HEK293 (cell line): ENCODE measurements around the gene HPD.
"Not testable (repeated sequence)": the region's sequence is repeated elsewhere in the genome, so short reads cannot be mapped to it uniquely, and the experiment has no call there.

Experiments
- CTCF ChIA-PET: fragments of 350-600 bp; formaldehyde crosslinking; extraction: SDS; loops from one replicate; lab custom pipeline; 2021; ENCODE audit warnings: antibody characterized with exemption; lab: Yijun Ruan, JAX
- POLR2A ChIA-PET: fragments of 300-600 bp; formaldehyde crosslinking; extraction: SDS; loops from one replicate; lab custom pipeline; 2020; ENCODE audit warnings: antibody characterized with exemption, inconsistent platforms; lab: Yijun Ruan, JAX
- H3K27ac ChIP-seq: fragments of 200-500 bp; sonication (Bioruptor generic); 2 replicates; pipeline ENCODE4 v1.5.1; 2014; ENCODE audit warnings: low read depth, low read length, control low read depth, inconsistent platforms; ENCODE audit errors: extremely low read depth
- H3K36me3 ChIP-seq, 2 experiments: fragments of 200-500 bp in 1 of 2; sonication (Bioruptor generic) in 1 of 2; 1 replicate in 1 of 2; 2 replicates in 1 of 2; pipeline ENCODE4 v1.5.1; 2014 to 2017; ENCODE audit warnings: inconsistent platforms in 2 of 2, low read length in 2 of 2; ENCODE audit not compliant: control insufficient read depth in 2 of 2, insufficient read depth in 1 of 2
- H3K4me1 ChIP-seq: fragments of 200-500 bp; sonication (Bioruptor generic); 2 replicates; pipeline ENCODE4 v1.5.1; 2014; ENCODE audit warnings: mild to moderate bottlenecking, low read length, inconsistent platforms; ENCODE audit not compliant: control insufficient read depth, insufficient read depth
- H3K4me3 ChIP-seq: 2 replicates; pipeline ENCODE4 v1.5.1; 2011; ENCODE audit warnings: low read depth, mild to moderate bottlenecking, control low read depth, low read length, moderate library complexity
- H3K9me3 ChIP-seq: fragments of 200-500 bp; sonication (Bioruptor generic); 2 replicates; pipeline ENCODE4 v1.5.1; 2014; ENCODE audit warnings: low read depth, low read length, inconsistent platforms; ENCODE audit not compliant: control insufficient read depth, insufficient read depth
- BCL11B ChIP-seq: fragments of 450-650 bp; formaldehyde crosslinking; IDR thresholded peaks from 2 replicates; pipeline ENCODE4 v1.5.1; 2016; ENCODE audit warnings: low read depth, missing biosample characterization, missing genetic modification characterization
- HOXC10 ChIP-seq: sonication (generic); formaldehyde crosslinking; IDR thresholded peaks from 2 replicates; pipeline ENCODE4 v1.8.1; 2023; ENCODE audit warnings: mild to moderate bottlenecking, missing genetic modification reagents
- KLF16 ChIP-seq: fragments of 450-650 bp; formaldehyde crosslinking; IDR thresholded peaks from 2 replicates; pipeline ENCODE4 v1.5.1; 2017; ENCODE audit warnings: missing biosample characterization, missing genetic modification characterization
- OSR2 ChIP-seq: fragments of 450-650 bp; formaldehyde crosslinking; IDR thresholded peaks from 2 replicates; pipeline ENCODE4 v1.5.1; 2016; ENCODE audit warnings: missing biosample characterization, missing genetic modification characterization
- PRDM6 ChIP-seq: fragments of 450-650 bp; formaldehyde crosslinking; IDR thresholded peaks from 2 replicates; pipeline ENCODE4 v1.5.1; 2017; ENCODE audit warnings: missing biosample characterization, missing genetic modification characterization
- RBAK ChIP-seq: fragments of 450-650 bp; formaldehyde crosslinking; IDR thresholded peaks from 2 replicates; pipeline ENCODE4 v1.5.1; 2016; ENCODE audit warnings: missing biosample characterization, missing genetic modification characterization
- SP2 ChIP-seq: fragments of 450-650 bp; formaldehyde crosslinking; IDR thresholded peaks from 2 replicates; pipeline ENCODE4 v1.5.1; 2016; ENCODE audit warnings: missing biosample characterization, missing genetic modification characterization
- SP7 ChIP-seq: fragments of 450-650 bp; formaldehyde crosslinking; IDR thresholded peaks from 2 replicates; pipeline ENCODE4 v1.5.1; 2016; ENCODE audit warnings: missing biosample characterization, missing genetic modification characterization
- TCF7L2 ChIP-seq: IDR thresholded peaks from 2 replicates; pipeline ENCODE4 v1.6.1; 2011; ENCODE audit warnings: low read depth, mild to moderate bottlenecking, inconsistent platforms, low read length, moderate library complexity, borderline replicate concordance
- ZBTB20 ChIP-seq: fragments of 450-650 bp; formaldehyde crosslinking; IDR thresholded peaks from 2 replicates; pipeline ENCODE4 v1.5.1; 2016; ENCODE audit warnings: missing biosample characterization, missing genetic modification characterization
- ZBTB7A ChIP-seq: fragments of 450-650 bp; formaldehyde crosslinking; IDR thresholded peaks from 2 replicates; pipeline ENCODE4 v1.5.1; 2016; ENCODE audit warnings: low read depth, missing biosample characterization, missing genetic modification characterization
- ZBTB8A ChIP-seq: fragments of 450-650 bp; formaldehyde crosslinking; IDR thresholded peaks from 2 replicates; pipeline ENCODE4 v1.5.1; 2016; ENCODE audit warnings: missing biosample characterization, missing genetic modification characterization
- ZIC2 ChIP-seq: fragments of 450-650 bp; formaldehyde crosslinking; IDR thresholded peaks from 2 replicates; pipeline ENCODE4 v1.5.1; 2016; ENCODE audit warnings: missing biosample characterization, missing genetic modification characterization
- ZNF121 ChIP-seq: fragments of 450-650 bp; formaldehyde crosslinking; IDR thresholded peaks from 2 replicates; pipeline ENCODE4 v1.5.1; 2016; ENCODE audit warnings: missing biosample characterization, missing genetic modification characterization
- ZNF132 ChIP-seq: fragments of 450-650 bp; formaldehyde crosslinking; IDR thresholded peaks from 2 replicates; pipeline ENCODE4 v1.5.1; 2017; ENCODE audit warnings: missing biosample characterization, missing genetic modification characterization, borderline replicate concordance
- ZNF157 ChIP-seq: fragments of 450-650 bp; formaldehyde crosslinking; IDR thresholded peaks from 2 replicates; pipeline ENCODE4 v1.5.1; 2016; ENCODE audit warnings: missing biosample characterization, missing genetic modification characterization
- ZNF19 ChIP-seq: fragments of 450-650 bp; formaldehyde crosslinking; IDR thresholded peaks from 2 replicates; pipeline ENCODE4; 2016; ENCODE audit warnings: missing biosample characterization, missing genetic modification characterization, low read depth
- ZNF214 ChIP-seq: fragments of 450-650 bp; formaldehyde crosslinking; IDR thresholded peaks from 2 replicates; pipeline ENCODE4 v1.5.1; 2017; ENCODE audit warnings: missing biosample characterization, mild to moderate bottlenecking, missing genetic modification characterization, borderline replicate concordance
- ZNF350 ChIP-seq: fragments of 450-650 bp; formaldehyde crosslinking; IDR thresholded peaks from 2 replicates; pipeline ENCODE4 v1.5.0; 2017; ENCODE audit warnings: missing biosample characterization, mild to moderate bottlenecking, missing genetic modification characterization
- ZNF366 ChIP-seq: fragments of 450-650 bp; formaldehyde crosslinking; conservative IDR thresholded peaks from 2 replicates; pipeline ENCODE4 v1.5.1; 2016; ENCODE audit warnings: missing biosample characterization, missing genetic modification characterization
- ZNF473 ChIP-seq: fragments of 450-650 bp; formaldehyde crosslinking; IDR thresholded peaks from 2 replicates; pipeline ENCODE4 v1.5.1; 2017; ENCODE audit warnings: missing biosample characterization, missing genetic modification characterization
- ZNF530 ChIP-seq: fragments of 450-650 bp; formaldehyde crosslinking; IDR thresholded peaks from 2 replicates; pipeline ENCODE4 v1.5.1; 2016; ENCODE audit warnings: low read depth, missing biosample characterization, missing genetic modification characterization
- ZNF76 ChIP-seq: fragments of 450-650 bp; formaldehyde crosslinking; IDR thresholded peaks from 2 replicates; pipeline ENCODE4; 2016; ENCODE audit warnings: low read depth, missing biosample characterization, missing genetic modification characterization, borderline replicate concordance
- ZNF768 ChIP-seq: fragments of 450-650 bp; formaldehyde crosslinking; IDR thresholded peaks from 2 replicates; pipeline ENCODE4 v1.5.1; 2018; ENCODE audit warnings: missing biosample characterization, mild to moderate bottlenecking, missing genetic modification characterization
- ZNF791 ChIP-seq: fragments of 450-650 bp; formaldehyde crosslinking; IDR thresholded peaks from 2 replicates; pipeline ENCODE4 v1.5.1; 2016; ENCODE audit warnings: missing biosample characterization, missing genetic modification characterization
- ZSCAN16 ChIP-seq: fragments of 450-650 bp; formaldehyde crosslinking; IDR thresholded peaks from 2 replicates; pipeline ENCODE4 v1.5.1; 2016; ENCODE audit warnings: missing biosample characterization, missing genetic modification characterization
- TF ChIP-seq, protein P1 (sequence below): fragments of 450-650 bp; formaldehyde crosslinking; IDR thresholded peaks from 2 replicates; pipeline ENCODE4 v1.5.1; 2017; ENCODE audit warnings: missing biosample characterization, missing genetic modification characterization
- TF ChIP-seq, protein P2 (sequence below): fragments of 450-650 bp; formaldehyde crosslinking; IDR thresholded peaks from 2 replicates; pipeline ENCODE4 v1.5.1; 2016; ENCODE audit warnings: missing biosample characterization, missing genetic modification characterization

The HPD gene

DNA sequence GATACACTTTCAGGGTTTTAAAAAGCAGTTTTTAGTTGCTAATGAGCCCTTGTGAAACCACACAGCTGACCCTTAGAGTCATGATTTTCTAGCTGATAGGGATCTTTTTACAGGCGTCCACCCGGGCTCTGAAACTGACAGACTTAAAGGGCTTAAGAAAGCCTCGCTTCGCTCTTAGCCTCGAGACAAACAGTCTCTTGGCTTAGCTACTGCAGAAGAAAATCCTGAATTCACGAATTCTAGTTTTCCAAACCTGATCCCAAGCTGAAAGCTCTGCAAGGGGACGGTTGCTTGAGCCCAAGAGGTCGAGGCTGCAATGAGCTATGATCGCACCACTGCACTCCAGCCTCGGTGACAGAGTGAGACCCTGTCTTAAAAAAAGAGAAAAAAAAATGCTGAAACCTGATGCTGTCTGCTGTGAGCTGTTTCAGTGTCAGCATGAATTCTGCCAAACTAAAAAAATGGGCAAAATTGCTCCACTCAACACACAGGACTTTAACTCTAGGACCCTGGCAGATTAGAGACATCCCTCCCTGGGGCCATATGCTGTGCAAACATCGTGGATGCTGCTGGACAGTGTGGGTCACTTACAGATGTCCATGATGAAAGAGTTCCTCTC is 3.1 kb upstream of the HPD start (continued):
- TF ChIP-seq PRDM6 (tag by site-specific recombination) (peak; percentile 91), OSR2 (tag by site-specific recombination) (peak; percentile 7; the same call in 1 of the 2 replicates), ZBTB8A (tag by site-specific recombination) (peak; percentile 39; the same call in 1 of the 2 replicates), ZBTB20 (no peak), ZNF76 (tag by site-specific recombination) (no peak), HOXC10 (CRISPR knock-in tag) (no peak)

DNA sequence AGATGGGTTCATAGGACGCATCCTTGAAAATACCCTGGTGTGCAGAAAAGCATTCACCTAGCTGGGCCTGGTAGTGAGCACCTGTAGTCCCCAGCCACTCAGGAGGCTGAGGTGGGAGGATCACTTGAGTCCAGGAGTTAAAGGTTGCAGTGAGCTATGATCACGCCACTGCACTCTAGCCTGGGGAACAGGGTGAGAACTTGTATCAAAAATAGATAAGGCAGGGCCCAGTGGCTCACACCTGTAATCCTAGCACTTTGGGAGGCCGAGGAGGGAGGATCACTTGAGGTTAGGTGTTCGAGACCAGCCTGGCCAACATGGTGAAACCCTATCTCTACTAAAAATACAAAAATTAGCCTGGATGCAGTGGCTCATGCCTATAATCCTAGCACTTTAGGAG is 2.0 kb upstream of the HPD start:
- TF ChIP-seq ZBTB7A = 0 out of 2 replicates have a peak, but pooled peaks have one; percentile 22
- CTCF ChIA-PET = interaction anchor here (0.7 to 3.8 kb wide), 4 partner anchors 23 to 67 kb away, joined by 3 to 22 read pairs (median 4); partner anchors contain the start of genes PSMD9 and RHOF
- POLR2A ChIA-PET = not testable (repeated sequence)

GRCh38 chr12:121860257-121860656 is 1.6 kb upstream of the HPD start:
- Histone ChIP-seq H3K4me1 (peaks cover 8% of the 10 kb centered on the region; the same call in 1 of the 2 replicates), H3K9me3 (no peaks in the 10 kb centered on the region), H3K4me3 (no peak overlapping the region), H3K27ac (no peak overlapping the region), H3K36me3 (no peaks in the 10 kb centered on the region)
- ChIA-PET POLR2A (no interaction called here), CTCF (interaction anchor here (0.6 to 3.8 kb wide), 4 partner anchors 9 to 66 kb away, joined by 3 to 22 read pairs (median 4); partner anchors contain the start of genes PSMD9 and RHOF)
- TF ChIP-seq RBAK (tag by site-specific recombination) (no peak), ZNF473 (tag by site-specific recombination) (no peak), ZIC2 (peak; percentile 45; the same call in 1 of the 2 replicates)

More for the DNA sequence above, 2.0 kb upstream of the HPD start:
- not testable (repeated sequence) for H3K4me3 ChIP-seq, H3K4me1 ChIP-seq, H3K36me3 ChIP-seq, H3K27ac ChIP-seq, H3K9me3 ChIP-seq

DNA sequence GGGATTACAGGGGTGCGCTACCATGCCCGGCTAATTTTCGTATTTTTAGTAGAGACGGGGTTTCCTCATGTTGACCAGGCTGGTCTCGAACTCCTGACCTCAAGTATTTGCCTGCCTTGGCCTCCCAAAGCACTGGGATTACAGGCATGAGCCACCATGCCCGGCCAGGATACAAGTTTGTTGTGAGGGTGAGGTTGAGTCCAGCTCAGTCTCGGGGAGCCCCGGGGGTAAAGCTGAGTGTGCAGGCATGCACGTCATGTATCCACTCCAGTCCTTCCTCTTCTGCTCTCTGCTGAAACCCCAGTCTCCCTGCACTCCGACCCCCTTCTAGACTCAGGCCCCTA is 369 bp downstream of the HPD start:
- no peaks in the 10 kb centered on the region for H3K36me3 ChIP-seq
- peaks cover 8% of the 10 kb centered on the region; the same call in 1 of the 2 replicates for H3K4me1 ChIP-seq
- CTCF ChIA-PET = interaction anchor here (0.7 to 1.5 kb wide), 3 partner anchors 25 to 206 kb away, joined by 3 read pairs; no protein-coding TSS in a partner anchor
- TF ChIP-seq ZNF214 (tag by site-specific recombination) (no peak), KLF16 (no peak), ZNF350 (tag by site-specific recombination) (no peak), SP7 (no peak), SP2 (tag by site-specific recombination) (no peak), ZNF366 (no peak), ZNF132 (no peak), ZNF530 (tag by site-specific recombination) (no peak), ZNF121 (tag by site-specific recombination) (no peak), ZNF19 (tag by site-specific recombination) (no peak), ZNF157 (tag by site-specific recombination) (no peak), ZBTB20 (no peak), ZNF791 (tag by site-specific recombination) (no peak), TCF7L2 (no peak), ZSCAN16 (tag by site-specific recombination) (no peak), BCL11B (tag by site-specific recombination) (no peak), ZNF768 (tag by site-specific recombination) (no peak)
- TF ChIP-seq, protein P1, sequence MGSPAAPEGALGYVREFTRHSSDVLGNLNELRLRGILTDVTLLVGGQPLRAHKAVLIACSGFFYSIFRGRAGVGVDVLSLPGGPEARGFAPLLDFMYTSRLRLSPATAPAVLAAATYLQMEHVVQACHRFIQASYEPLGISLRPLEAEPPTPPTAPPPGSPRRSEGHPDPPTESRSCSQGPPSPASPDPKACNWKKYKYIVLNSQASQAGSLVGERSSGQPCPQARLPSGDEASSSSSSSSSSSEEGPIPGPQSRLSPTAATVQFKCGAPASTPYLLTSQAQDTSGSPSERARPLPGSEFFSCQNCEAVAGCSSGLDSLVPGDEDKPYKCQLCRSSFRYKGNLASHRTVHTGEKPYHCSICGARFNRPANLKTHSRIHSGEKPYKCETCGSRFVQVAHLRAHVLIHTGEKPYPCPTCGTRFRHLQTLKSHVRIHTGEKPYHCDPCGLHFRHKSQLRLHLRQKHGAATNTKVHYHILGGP (tag by site-specific recombination) = no peak
- TF ChIP-seq, protein P2, sequence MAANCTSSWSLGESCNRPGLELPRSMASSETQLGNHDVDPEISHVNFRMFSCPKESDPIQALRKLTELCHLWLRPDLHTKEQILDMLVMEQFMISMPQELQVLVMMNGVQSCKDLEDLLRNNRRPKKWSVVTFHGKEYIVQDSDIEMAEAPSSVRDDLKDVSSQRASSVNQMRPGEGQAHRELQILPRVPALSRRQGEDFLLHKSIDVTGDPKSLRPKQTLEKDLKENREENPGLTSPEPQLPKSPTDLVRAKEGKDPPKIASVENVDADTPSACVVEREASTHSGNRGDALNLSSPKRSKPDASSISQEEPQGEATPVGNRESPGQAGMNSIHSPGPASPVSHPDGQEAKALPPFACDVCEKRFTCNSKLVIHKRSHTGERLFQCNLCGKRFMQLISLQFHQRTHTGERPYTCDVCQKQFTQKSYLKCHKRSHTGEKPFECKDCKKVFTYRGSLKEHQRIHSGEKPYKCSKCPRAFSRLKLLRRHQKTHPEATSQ = no peak
- POLR2A ChIA-PET = interaction anchor here (1.5 kb wide), 1 partner anchor 14 kb away, joined by 4 read pairs; no protein-coding TSS in a partner anchor
- no peak overlapping the region for H3K4me3 ChIP-seq
- H3K27ac ChIP-seq = no peak overlapping the region
- H3K9me3 ChIP-seq = no peaks in the 10 kb centered on the region
